ENCODE data around the gene SETD7. TPM values are rescaled to one million over a fixed set of nuclear protein-coding genes. Genes with fewer than 3 reads are reported as not detected.

SETD7 gene
- total and polyA plus RNA-seq, 2 of the 8 experiments (the other 6 are each of a cell fraction or from before 2014, with no cell fraction given) = 1.5 to 4.6 TPM

GRCh38 chr4:139557556-139558110 lies 1.6 kb upstream of the SETD7 start:
- POLR2A ChIA-PET (ENCODE audit: partially characterized antibody) = interaction anchor here (1.4 kb wide), 1 partner anchor 31 kb away, joined by 3 read pairs; no protein-coding TSS in a partner anchor
- Histone ChIP-seq H3K9me3 (ENCODE audit: insufficient read depth in 2 of 2, low read depth in 1 of 2, low read length in 1 of 2) (no peaks in the 10 kb centered on the region), H4K91ac (replicated peaks; ENCODE audit: insufficient read length, low read length) (no peak overlapping the region), H3K4me2 (ENCODE audit: insufficient read depth in 1 of 2, low read depth in 2 of 2, low read length in 2 of 2) (peak overlapping the region; percentile 78 to 98), H2AK5ac (ENCODE audit: low read depth, low read length) (no peak overlapping the region), H2BK12ac (ENCODE audit: low read depth, low read length) (no peak overlapping the region), H2BK5ac (ENCODE audit: low read depth, low read length) (no peak overlapping the region), H3K9ac (replicated peaks in 1 of 4; ENCODE audit: extremely low read depth in 1 of 4, low read depth in 3 of 4, low read length in 3 of 4) (no peak overlapping the region), H4K8ac (ENCODE audit: extremely low read depth, insufficient read depth, low read length) (no peak overlapping the region), H2BK15ac (ENCODE audit: low read length) (no peak overlapping the region), H2BK20ac (ENCODE audit: low read length) (no peak overlapping the region), H3K4ac (replicated peaks; ENCODE audit: insufficient read length, low read depth, low read length) (no peak overlapping the region), H3K79me1 (ENCODE audit: low read depth, low read length) (no peaks in the 10 kb centered on the region), H3K4me3 (ENCODE audit: extremely low read depth in 1 of 4, insufficient read depth in 2 of 4, low read depth in 3 of 4, low read length in 4 of 4) (peak overlapping the region; percentile 54 to 81 (median 70); a peak in 6 of 8 replicates), H4K5ac (ENCODE audit: insufficient read length, low read depth, low read length) (no peak overlapping the region), H3K4me1 (replicated peaks in 1 of 4; ENCODE audit: control insufficient read depth in 3 of 4, insufficient read depth in 4 of 4, low read length in 3 of 4) (peaks cover 0 to 9% (median 3%) of the 10 kb centered on the region in 4 experiments; a peak in 6 of 7 replicates), H2BK120ac (replicated peaks; ENCODE audit: low read depth, low read length) (no peak overlapping the region), H3K56ac (replicated peaks; ENCODE audit: insufficient read length, low read depth, low read length) (no peak overlapping the region), H3K23ac (ENCODE audit: insufficient read length) (no peak overlapping the region), H3K14ac (ENCODE audit: insufficient read length) (no peak overlapping the region), H2AFZ (ENCODE audit: low read length) (no peak overlapping the region), H3K36me3 (ENCODE audit: control insufficient read depth in 2 of 4, insufficient read depth in 4 of 4, low read length in 3 of 4) (no peaks in the 10 kb centered on the region), H3K23me2 (ENCODE audit: low read depth, low read length) (peaks cover 19% of the 10 kb centered on the region; the same call in 1 of the 2 replicates), H3K18ac (ENCODE audit: extremely low read depth, low read length) (no peak overlapping the region), H3K27me3 (replicated peaks in 1 of 4; ENCODE audit: control insufficient read depth in 3 of 4, extremely low read depth in 1 of 4, insufficient read depth in 3 of 4, low read length in 3 of 4) (peaks cover 15 to 44% (median 40%) of the 10 kb centered on the region in 4 experiments), H4K20me1 (replicated peaks in 1 of 2; ENCODE audit: control insufficient read depth in 1 of 2, insufficient read depth in 2 of 2, low read length in 2 of 2) (no peaks in the 10 kb centered on the region), H3K27ac (ENCODE audit: low read depth, low read length) (no peak overlapping the region), H3K79me2 (ENCODE audit: control insufficient read depth in 1 of 2, insufficient read depth in 2 of 2, low read length in 2 of 2) (no peaks in the 10 kb centered on the region)
- CTCF ChIA-PET (ENCODE audit: partially characterized antibody) = interaction anchor here (0.7 to 2.4 kb wide), 7 partner anchors 10 to 100 kb away, joined by 3 to 7 read pairs (median 6); no protein-coding TSS in a partner anchor
- DNase-seq (ENCODE audit: low read depth in 1 of 2, low spot score in 2 of 2) (no peak), FAIRE-seq (peak; percentile 7)
- TF ChIP-seq SAP30 (IDR thresholded peaks at IDR 0.05; ENCODE audit: insufficient read depth, insufficient replicate concordance, low read length) = no peak
- TF ChIP-seq JUN (IDR thresholded peaks at IDR 0.05; ENCODE audit: low read depth, low read length) = no peak
- TF ChIP-seq EZH2 (IDR thresholded peaks at IDR 0.05; ENCODE audit: low read depth, low read length, severe bottlenecking) = peak; percentile 28
- WGBS, 2 experiments (ENCODE audit: extremely low coverage in 1 of 2, insufficient coverage in 1 of 2, insufficient read length in 1 of 2, insufficient replicate concordance in 2 of 2, low coverage in 1 of 2, low lambda C conversion rate in 2 of 2, missing lambda C conversion rate in 1 of 2) = 51% methylated on average over 3 of the region's 3 CpGs; no CpG with 5 or more reads in 1 of the 2 experiments

All from H1 (cell line).